GM19023 (cell line): ENCODE data around the gene SLC27A2.
"Not testable (repeated sequence)": the region's sequence is repeated elsewhere in the genome, so short reads cannot be mapped to it uniquely, and the experiment has no call there.

Experiments used
- ATAC-seq: cut with Tn5 transposase; IDR thresholded peaks from one replicate; pipeline ENCODE4 v1.9.1; 2021; ENCODE audit warnings: mild to moderate bottlenecking, moderate library complexity; ENCODE audit not compliant: unreplicated experiment

Gene SLC27A2

GRCh38 chr15:50181969-50182218, at the start of gene SLC27A2:
Gene SLC27A2 (plus strand): TSS chr15:50182196. CDS start chr15:50182428, 232 bp downstream.
- ATAC-seq = peak; percentile 69

- ATAC-seq = not testable (repeated sequence)
These were observed 49.6 kb upstream of the SLC27A2 start for GRCh38 chr15:50132251-50132984.

- peak; percentile 78 for ATAC-seq
These were observed 47.4 kb upstream of the SLC27A2 start for GRCh38 chr15:50134524-50135024.

- peak; percentile 74 for ATAC-seq
These were observed 46.9 kb upstream of the SLC27A2 start for GRCh38 chr15:50135031-50135551.

- ATAC-seq = no peak
These were observed 44.6 kb upstream of the SLC27A2 start for GRCh38 chr15:50137330-50137761.

GRCh38 chr15:50137893-50138292, 44.1 kb upstream of the SLC27A2 start:
- no peak for ATAC-seq

- ATAC-seq = no peak
These were observed 43.6 kb upstream of the SLC27A2 start for GRCh38 chr15:50138391-50138790.

- no peak for ATAC-seq
These were observed 41.9 kb upstream of the SLC27A2 start for GRCh38 chr15:50140098-50140497.

- ATAC-seq = no peak
These were observed 41.0 kb upstream of the SLC27A2 start for GRCh38 chr15:50140983-50141382.

GRCh38 chr15:50141856-50142255, 40.1 kb upstream of the SLC27A2 start:
- no peak for ATAC-seq

GRCh38 chr15:50143255-50143860, 38.6 kb upstream of the SLC27A2 start:
- no peak for ATAC-seq

GRCh38 chr15:50144341-50145120, 37.5 kb upstream of the SLC27A2 start:
- no peak for ATAC-seq

- ATAC-seq = no peak
These were observed 36.5 kb upstream of the SLC27A2 start for GRCh38 chr15:50145451-50145872.

GRCh38 chr15:50146632-50147031, 35.4 kb upstream of the SLC27A2 start:
- ATAC-seq = no peak

GRCh38 chr15:50148362-50148963, 33.5 kb upstream of the SLC27A2 start:
- no peak for ATAC-seq

GRCh38 chr15:50149090-50149489, 32.9 kb upstream of the SLC27A2 start:
- no peak for ATAC-seq

- ATAC-seq = no peak
These were observed 31.6 kb upstream of the SLC27A2 start for GRCh38 chr15:50150349-50150748.

GRCh38 chr15:50150851-50151250, 31.1 kb upstream of the SLC27A2 start:
- no peak for ATAC-seq

- ATAC-seq = no peak
These were observed 30.5 kb upstream of the SLC27A2 start for GRCh38 chr15:50151476-50151875.

GRCh38 chr15:50158236-50158635, 23.8 kb upstream of the SLC27A2 start:
- not testable (repeated sequence) for ATAC-seq
